ENCODE measurements around the gene SCARB1. TPM values are rescaled to one million over a fixed set of nuclear protein-coding genes. Genes with fewer than 3 reads are reported as not detected.

The SCARB1 gene
- total RNA-seq, 2 experiments from 2014 or later = 22.9 to 24.1 TPM

DNA sequence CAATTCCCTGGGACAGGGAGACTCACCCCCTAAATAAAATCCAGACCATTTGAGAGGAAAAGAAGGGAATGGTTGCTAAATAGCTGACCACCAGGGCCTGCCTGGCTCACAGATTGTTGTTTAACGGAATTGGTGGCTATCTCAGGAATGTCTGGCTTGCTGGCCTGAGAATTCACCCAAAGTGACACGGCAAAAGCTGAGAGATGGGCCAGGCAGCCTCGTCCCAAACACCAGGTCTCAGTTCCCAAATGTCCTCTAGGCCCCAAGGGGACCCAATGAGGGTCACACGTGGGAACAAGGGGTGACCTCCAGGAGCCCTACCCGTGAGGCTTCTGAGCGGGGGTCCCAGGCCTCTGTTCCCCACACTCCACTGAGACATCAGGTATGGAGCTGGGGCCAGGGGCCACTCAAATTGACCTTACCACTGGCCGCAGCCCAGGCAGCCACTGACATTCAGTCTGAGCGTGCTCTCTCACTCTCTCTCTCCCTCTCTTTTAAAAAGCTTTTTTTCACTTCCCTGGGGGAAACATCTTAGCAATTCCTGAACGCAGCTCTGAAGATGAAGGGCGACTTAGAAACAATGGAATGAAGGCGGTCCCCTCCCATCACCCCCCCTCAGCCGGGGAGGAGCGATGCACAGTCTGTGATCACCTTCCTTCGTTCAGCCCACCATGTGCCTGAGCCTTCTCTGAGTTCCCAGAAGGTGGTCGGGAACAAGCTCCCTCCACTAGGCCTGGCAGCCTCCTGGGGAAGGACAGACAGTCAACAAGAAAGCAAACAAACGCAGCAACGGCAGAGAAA is 131.2 kb downstream of the SCARB1 start:
- intact Hi-C loops (cut with DNase I, micrococcal nuclease) = no loop called here
- DNase-seq (no peak), ATAC-seq (no peak)
- no peak overlapping the region for H3K4me3 Mint-ChIP-seq
- no peaks in the 10 kb centered on the region for H3K36me3 Mint-ChIP-seq (ENCODE audit: low read depth)
- peaks cover 15% of the 10 kb centered on the region for H3K4me1 Mint-ChIP-seq
- H3K9me3 Mint-ChIP-seq (ENCODE audit: low read depth) = no peaks in the 10 kb centered on the region
- no peaks in the 10 kb centered on the region for H3K27me3 Mint-ChIP-seq
- no peak overlapping the region for H3K27ac Mint-ChIP-seq
- CTCF ChIA-PET = interaction anchor here (0.6 to 1.2 kb wide), 2 partner anchors 8 to 122 kb away, joined by 3 read pairs; no protein-coding TSS in a partner anchor
- POLR2A ChIA-PET = no interaction called here

DNA sequence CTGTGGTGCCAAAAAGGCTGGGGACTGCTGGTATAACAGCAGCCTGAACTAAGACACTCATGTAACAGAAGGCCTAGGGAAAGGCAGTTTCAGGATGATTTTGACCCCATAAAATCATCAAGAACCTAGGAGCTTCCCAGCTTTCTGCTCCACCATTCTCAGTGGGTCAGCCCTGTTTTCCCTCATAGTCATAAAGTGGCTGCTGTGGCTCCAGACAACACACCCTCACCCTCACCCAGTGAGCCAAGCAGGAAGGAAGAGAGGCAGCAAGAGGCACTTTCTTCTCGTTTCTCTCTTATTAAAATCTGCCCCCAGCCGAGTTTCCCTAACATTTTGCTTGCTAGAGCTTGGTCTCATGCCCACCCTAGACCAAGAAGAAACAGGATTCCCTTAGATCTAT is 131.8 kb downstream of the SCARB1 start:
- POLR2A ChIA-PET = no interaction called here
- peaks cover under 1% of the 10 kb centered on the region for H3K27me3 Mint-ChIP-seq

DNA sequence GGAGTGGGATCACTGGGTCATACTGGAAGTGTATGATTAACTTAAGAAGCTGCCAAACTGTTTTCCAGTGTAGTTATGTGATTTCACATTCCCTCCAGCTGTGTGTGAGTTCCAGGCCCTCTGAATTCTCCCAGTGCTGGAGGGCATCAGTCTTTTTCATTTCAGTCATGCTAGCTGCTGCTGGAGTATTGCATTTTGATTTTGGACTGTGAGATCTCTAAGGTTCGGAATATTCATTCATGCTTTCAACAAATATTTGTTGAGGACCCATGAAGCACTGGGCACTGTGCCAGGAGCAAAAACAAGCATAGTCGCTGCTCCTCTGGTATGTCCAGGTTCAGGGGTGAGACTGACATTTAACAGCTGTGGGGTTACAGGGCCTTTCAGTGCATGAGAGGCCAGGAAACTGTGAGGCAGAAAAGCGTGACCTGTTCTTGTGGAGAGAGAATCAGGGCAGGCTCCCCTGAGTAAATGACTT is 133.2 kb downstream of the SCARB1 start:
- Mint-ChIP-seq H3K36me3 (ENCODE audit: low read depth) (no peaks in the 10 kb centered on the region), H3K4me1 (peaks cover 4% of the 10 kb centered on the region), H3K27ac (no peak overlapping the region), H3K4me3 (no peak overlapping the region), H3K9me3 (ENCODE audit: low read depth) (no peaks in the 10 kb centered on the region), H3K27me3 (peaks cover 5% of the 10 kb centered on the region)
- ATAC-seq (no peak), DNase-seq (no peak)
- POLR2A ChIA-PET = no interaction called here
- CTCF ChIA-PET = interaction anchor here (0.5 to 1.2 kb wide), 4 partner anchors 9 to 743 kb away, joined by 3 read pairs; no protein-coding TSS in a partner anchor
- intact Hi-C loops (cut with DNase I, micrococcal nuclease) = no loop called here

More for the DNA sequence above, 131.8 kb downstream of the SCARB1 start:
- H3K4me3 Mint-ChIP-seq = no peak overlapping the region
- intact Hi-C loops (cut with DNase I, micrococcal nuclease) = no loop called here
- H3K4me1 Mint-ChIP-seq = peaks cover 13% of the 10 kb centered on the region
- no peak overlapping the region for H3K27ac Mint-ChIP-seq
- DNase-seq = no peak
- CTCF ChIA-PET = interaction anchor here (0.6 kb wide), 1 partner anchor 121 kb away, joined by 3 read pairs; no protein-coding TSS in a partner anchor
- no peaks in the 10 kb centered on the region for H3K36me3 Mint-ChIP-seq (ENCODE audit: low read depth)
- no peak for ATAC-seq
- H3K9me3 Mint-ChIP-seq (ENCODE audit: low read depth) = no peaks in the 10 kb centered on the region

DNA sequence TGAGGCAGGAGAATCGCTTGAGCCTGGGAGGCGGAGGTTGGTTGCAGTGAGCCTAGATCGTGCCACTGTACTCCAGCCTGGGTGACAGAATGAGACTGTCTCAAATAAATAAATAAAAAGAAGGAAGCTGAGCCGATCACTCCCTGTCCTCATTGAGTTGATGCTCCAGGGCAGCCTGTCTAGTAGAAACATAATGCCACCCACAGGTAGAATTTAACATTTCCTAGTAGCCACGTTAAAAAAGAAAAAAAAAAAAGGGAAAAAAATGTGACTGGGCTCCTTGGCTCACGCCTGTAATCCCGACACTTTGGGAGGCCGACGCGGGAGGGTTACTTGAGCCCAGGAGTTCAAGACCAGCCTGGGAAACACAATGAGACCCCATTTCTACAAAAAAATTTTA is 135.7 kb downstream of the SCARB1 start:
- no peak for ATAC-seq
- POLR2A ChIA-PET = no interaction called here
- Mint-ChIP-seq H3K4me3 (no peak overlapping the region), H3K27ac (no peak overlapping the region), H3K36me3 (ENCODE audit: low read depth) (no peaks in the 10 kb centered on the region), H3K27me3 (peaks cover 5% of the 10 kb centered on the region), H3K9me3 (ENCODE audit: low read depth) (no peaks in the 10 kb centered on the region), H3K4me1 (no peaks in the 10 kb centered on the region)
- intact Hi-C loops (cut with DNase I, micrococcal nuclease) = no loop called here
- no peak for DNase-seq
- CTCF ChIA-PET = interaction anchor here (1.1 kb wide), 1 partner anchor 208 kb away, joined by 3 read pairs; no protein-coding TSS in a partner anchor

DNA sequence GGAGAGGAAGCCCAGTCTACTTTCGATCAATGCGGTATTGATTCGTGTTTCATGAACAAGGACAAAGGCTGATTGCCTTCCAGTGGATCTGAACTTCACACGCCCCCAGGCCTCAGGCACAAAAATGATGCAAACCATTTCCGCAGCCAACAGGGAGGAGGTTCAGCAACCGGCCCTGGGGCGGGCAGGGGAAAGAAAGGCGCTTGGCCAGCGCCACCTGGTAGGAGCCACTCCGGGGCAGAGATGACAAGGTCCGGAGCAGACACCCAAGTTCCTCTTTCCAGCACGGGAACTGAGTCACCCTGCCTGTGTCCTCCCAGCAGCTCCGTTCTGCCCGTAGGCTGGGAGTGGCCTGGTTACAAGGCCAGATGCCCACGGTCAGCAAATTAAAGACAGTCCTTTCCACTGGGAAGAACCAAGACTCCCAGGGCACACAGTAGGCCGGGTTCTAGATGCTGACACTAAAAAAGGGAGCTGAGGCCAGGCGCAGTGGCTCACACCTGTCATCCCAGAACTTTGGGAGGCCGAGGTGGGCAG is 136.3 kb downstream of the SCARB1 start:
- POLR2A ChIA-PET = no interaction called here
- no peak for ATAC-seq
- H3K27ac Mint-ChIP-seq = no peak overlapping the region
- no peaks in the 10 kb centered on the region for H3K9me3 Mint-ChIP-seq (ENCODE audit: low read depth)
- H3K4me3 Mint-ChIP-seq = no peak overlapping the region
- no peak for DNase-seq
- CTCF ChIA-PET = interaction anchor here (1.1 kb wide), 1 partner anchor 208 kb away, joined by 3 read pairs; no protein-coding TSS in a partner anchor
- H3K27me3 Mint-ChIP-seq = peaks cover 5% of the 10 kb centered on the region
- H3K4me1 Mint-ChIP-seq = no peaks in the 10 kb centered on the region
- H3K36me3 Mint-ChIP-seq (ENCODE audit: low read depth) = no peaks in the 10 kb centered on the region
- intact Hi-C loops (cut with DNase I, micrococcal nuclease) = no loop called here

Other genes with a start within 250 kb of the SCARB1 start
- 100 to 1,000 TPM; 809 to 936 TPM for gene UBC, start 50.8 kb upstream of the SCARB1 start, total RNA-seq
- 10 to 100 TPM; 28.8 to 32.4 TPM for gene DHX37, start 125.3 kb upstream of the SCARB1 start, total RNA-seq
- 10 to 100 TPM; 18.6 to 26.2 TPM for gene BRI3BP, start 129.8 kb upstream of the SCARB1 start, total RNA-seq
- gene AACS, start 201.6 kb upstream of the SCARB1 start, total RNA-seq = 10 to 100 TPM; 13.9 to 16.6 TPM

Measured in activated CD4-positive, alpha-beta T cell treated with anti-CD3 and anti-CD28 coated beads for 36 hours (primary cell).